ENCODE data around the gene IGFL1.

- TF ChIP-seq EZH2 (IDR thresholded peaks at IDR 0.05; ENCODE audit: low read depth, low read length, severe bottlenecking) (no peak), POLR2A (IDR thresholded peaks at IDR 0.05; ENCODE audit: control extremely low read depth in 1 of 2, low read depth in 2 of 2, low read length in 2 of 2) (no peak), MAX (IDR thresholded peaks at IDR 0.05) (no peak), SIRT6 (IDR thresholded peaks at IDR 0.05; ENCODE audit: low read length) (no peak), NRF1 (IDR thresholded peaks at IDR 0.05; ENCODE audit: low read depth, low read length) (no peak), CTCF (IDR thresholded peaks at IDR 0.05; ENCODE audit: control extremely low read depth in 1 of 3, insufficient read depth in 1 of 3, low read depth in 1 of 3, low read length in 3 of 3) (no peak), EGR1 (IDR thresholded peaks at IDR 0.05; ENCODE audit: borderline replicate concordance, low read depth, low read length) (no peak), EP300 (IDR thresholded peaks at IDR 0.05; ENCODE audit: borderline replicate concordance in 1 of 2, low read depth in 2 of 2, low read length in 2 of 2) (no peak), SUZ12 (IDR thresholded peaks at IDR 0.05; ENCODE audit: low read length) (no peak), JUN (IDR thresholded peaks at IDR 0.05; ENCODE audit: low read depth, low read length) (no peak), ASH2L (IDR thresholded peaks at IDR 0.05; ENCODE audit: low read length) (no peak)
Observed at GRCh38 chr19:46210669-46211068, 18.9 kb upstream of the IGFL1 start.

Data from H1 (cell line).